K562 treated with DMSO at 1 percent for 4 hours (cell line): Measurements from ENCODE around the gene PDGFRA. TPM values are rescaled to one million over a fixed set of nuclear protein-coding genes. Genes with fewer than 3 reads are reported as not detected.

Source experiments
- total RNA-seq: library from RNA; unstranded; fragments of 300-600 nt; gene quantifications from 2 replicates; pipeline ENCODE4 v1.2.3, GENCODE V29; 2022; ENCODE audit not compliant: insufficient read depth

The PDGFRA gene
- not detected in 2 replicates for total RNA-seq

DNA sequence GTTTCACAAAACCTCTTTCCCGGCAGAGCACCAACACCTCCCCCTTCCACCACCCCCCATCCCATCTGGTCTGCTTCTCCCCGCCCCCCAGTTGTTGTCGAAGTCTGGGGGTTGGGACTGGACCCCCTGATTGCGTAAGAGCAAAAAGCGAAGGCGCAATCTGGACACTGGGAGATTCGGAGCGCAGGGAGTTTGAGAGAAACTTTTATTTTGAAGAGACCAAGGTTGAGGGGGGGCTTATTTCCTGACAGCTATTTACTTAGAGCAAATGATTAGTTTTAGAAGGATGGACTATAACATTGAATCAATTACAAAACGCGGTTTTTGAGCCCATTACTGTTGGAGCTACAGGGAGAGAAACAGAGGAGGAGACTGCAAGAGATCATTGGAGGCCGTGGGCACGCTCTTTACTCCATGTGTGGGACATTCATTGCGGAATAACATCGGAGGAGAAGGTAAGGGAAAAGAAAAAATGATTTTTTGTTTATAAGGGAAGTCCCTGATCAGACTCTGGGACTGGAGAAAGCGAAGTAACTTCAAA lies at the start of gene PDGFRA:
Gene PDGFRA, plus strand, starts transcription at position 333 of the 541 bp plus-strand sequence. CDS start 29,476 bp downstream, outside the sequence.

Other genes with a start within 250 kb of the PDGFRA start
- gene CHIC2, start 164.7 kb upstream of the PDGFRA start, total RNA-seq: 17.2 and 25.9 TPM in 2 replicates
- not detected in 2 replicates for gene GSX2, start 129.1 kb upstream of the PDGFRA start, total RNA-seq